ENCODE data around the gene MILR1. TPM values are rescaled to one million over a fixed set of nuclear protein-coding genes. Genes with fewer than 3 reads are reported as not detected.
A peak's percentile ranks its signal among the peaks of the same experiment; 100 is the strongest.
"Not testable (repeated sequence)": the region's sequence is repeated elsewhere in the genome, so short reads cannot be mapped to it uniquely, and the experiment has no call there.

MILR1 gene
- total RNA-seq, 1 experiment from 2014 or later, result 13.3 TPM

DNA sequence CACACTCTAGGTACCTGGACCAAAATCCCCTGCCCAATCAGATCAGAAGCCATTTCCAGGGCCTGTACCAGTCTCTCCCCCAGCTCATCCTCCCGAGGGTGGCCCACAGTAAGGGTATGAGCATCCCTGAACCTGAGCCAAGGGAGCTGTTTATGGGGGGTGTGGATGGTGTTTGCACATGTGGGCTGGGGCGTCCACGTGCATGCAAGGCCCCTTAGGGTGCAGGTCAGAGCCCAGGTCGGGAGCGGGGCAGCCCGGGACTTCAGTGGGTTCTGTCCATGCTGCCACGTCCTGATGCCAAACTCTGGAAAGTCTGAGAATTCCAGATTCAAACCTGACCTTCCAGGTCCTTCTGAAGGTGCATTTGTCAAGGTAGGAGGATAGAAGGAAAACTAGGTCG is 9.8 kb downstream of the MILR1 start:
- Histone ChIP-seq H3K4me3 (ENCODE audit: low read length) (no peak overlapping the region), H3F3A (ENCODE audit: low read length, unreplicated experiment) (no peaks in the 10 kb centered on the region), H3K36me3 (ENCODE audit: low read depth, low read length) (no peaks in the 10 kb centered on the region), H3K79me2 (ENCODE audit: low read length) (no peaks in the 10 kb centered on the region), H3K9ac (ENCODE audit: low read length) (no peak overlapping the region), H3K4me1 (ENCODE audit: insufficient read depth, low read length) (peaks cover 13% of the 10 kb centered on the region), H3K27ac (ENCODE audit: low read length) (peak overlapping the region; percentile 44), H3K27me3 (ENCODE audit: low read length) (no peaks in the 10 kb centered on the region), H3K4me2 (ENCODE audit: low read length) (peak overlapping the region; percentile 8; the same call in 1 of the 2 replicates), H4K20me1 (ENCODE audit: low read length) (no peaks in the 10 kb centered on the region), H3K9me3 (ENCODE audit: low read length) (no peaks in the 10 kb centered on the region), H2AFZ (ENCODE audit: low read length) (no peak overlapping the region), H3K9me2 (replicated peaks; ENCODE audit: low read length) (no peaks in the 10 kb centered on the region)
- no TSS peak for BruUV-seq (replicated peaks)
- intact Hi-C loops (cut with micrococcal nuclease), result no loop called here
- ATAC-seq (no peak), DNase-seq (no peak)
- POLR2A ChIA-PET (ENCODE audit: unreplicated experiment), result no interaction called here
- TF ChIP-seq EZH2 (IDR thresholded peaks at IDR 0.05; ENCODE audit: low read length, unreplicated experiment) (no peak), EZH2phosphoT487 (IDR thresholded peaks at IDR 0.05; ENCODE audit: borderline replicate concordance, low read length) (no peak)
- TF ChIP-seq, protein P1, sequence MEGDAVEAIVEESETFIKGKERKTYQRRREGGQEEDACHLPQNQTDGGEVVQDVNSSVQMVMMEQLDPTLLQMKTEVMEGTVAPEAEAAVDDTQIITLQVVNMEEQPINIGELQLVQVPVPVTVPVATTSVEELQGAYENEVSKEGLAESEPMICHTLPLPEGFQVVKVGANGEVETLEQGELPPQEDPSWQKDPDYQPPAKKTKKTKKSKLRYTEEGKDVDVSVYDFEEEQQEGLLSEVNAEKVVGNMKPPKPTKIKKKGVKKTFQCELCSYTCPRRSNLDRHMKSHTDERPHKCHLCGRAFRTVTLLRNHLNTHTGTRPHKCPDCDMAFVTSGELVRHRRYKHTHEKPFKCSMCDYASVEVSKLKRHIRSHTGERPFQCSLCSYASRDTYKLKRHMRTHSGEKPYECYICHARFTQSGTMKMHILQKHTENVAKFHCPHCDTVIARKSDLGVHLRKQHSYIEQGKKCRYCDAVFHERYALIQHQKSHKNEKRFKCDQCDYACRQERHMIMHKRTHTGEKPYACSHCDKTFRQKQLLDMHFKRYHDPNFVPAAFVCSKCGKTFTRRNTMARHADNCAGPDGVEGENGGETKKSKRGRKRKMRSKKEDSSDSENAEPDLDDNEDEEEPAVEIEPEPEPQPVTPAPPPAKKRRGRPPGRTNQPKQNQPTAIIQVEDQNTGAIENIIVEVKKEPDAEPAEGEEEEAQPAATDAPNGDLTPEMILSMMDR (conservative IDR thresholded peaks at IDR 0.05; ENCODE audit: low read depth, low read length), result no peak
- CTCF ChIA-PET, result no interaction called here

DNA sequence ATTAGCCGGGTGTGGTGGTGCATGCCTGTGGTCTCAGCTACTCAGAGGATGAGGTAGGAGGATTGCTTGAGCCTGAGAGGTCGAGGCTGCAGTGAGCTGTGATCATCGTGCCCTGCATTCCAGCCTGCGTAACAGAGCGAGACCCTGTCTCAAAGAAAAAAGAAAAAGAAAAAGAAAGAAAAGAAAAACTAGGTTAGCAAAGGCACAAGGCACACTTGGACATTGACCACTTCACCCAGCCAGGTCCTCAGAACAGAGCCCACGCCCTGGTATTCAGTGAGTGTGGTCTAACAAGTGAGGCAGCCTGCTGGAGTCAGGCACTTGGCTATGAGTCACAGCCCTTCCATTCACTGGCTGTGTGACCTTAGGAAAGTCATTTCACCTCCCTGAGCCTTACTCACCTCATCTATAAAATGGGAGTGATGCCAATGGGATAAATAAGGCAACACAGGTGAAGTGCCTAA is 10.4 kb downstream of the MILR1 start:
- intact Hi-C loops (cut with micrococcal nuclease), result no loop called here
- ChIA-PET POLR2A (ENCODE audit: unreplicated experiment) (no interaction called here), CTCF (no interaction called here)
- BruUV-seq (replicated peaks), result no TSS peak
- peak overlapping the region; percentile 44 for H3K27ac ChIP-seq (ENCODE audit: low read length)
- no peak overlapping the region for H3K4me3 ChIP-seq (ENCODE audit: low read length)
- no peaks in the 10 kb centered on the region for H3K36me3 ChIP-seq (ENCODE audit: low read depth, low read length)
- no peaks in the 10 kb centered on the region for H4K20me1 ChIP-seq (ENCODE audit: low read length)
- ATAC-seq (peak; percentile 91), DNase-seq (peak; percentile 88)
- peak overlapping the region; percentile 8; the same call in 1 of the 2 replicates for H3K4me2 ChIP-seq (ENCODE audit: low read length)
- no peaks in the 10 kb centered on the region for H3K79me2 ChIP-seq (ENCODE audit: low read length)
- no peaks in the 10 kb centered on the region for H3F3A ChIP-seq (ENCODE audit: low read length, unreplicated experiment)
- peaks cover 13% of the 10 kb centered on the region for H3K4me1 ChIP-seq (ENCODE audit: insufficient read depth, low read length)
- no peaks in the 10 kb centered on the region for H3K9me3 ChIP-seq (ENCODE audit: low read length)
- no peaks in the 10 kb centered on the region for H3K9me2 ChIP-seq (replicated peaks; ENCODE audit: low read length)
- H3K9ac ChIP-seq (ENCODE audit: low read length), result no peak overlapping the region
- TF ChIP-seq EZH2phosphoT487 (IDR thresholded peaks at IDR 0.05; ENCODE audit: borderline replicate concordance, low read length) (no peak), EZH2 (IDR thresholded peaks at IDR 0.05; ENCODE audit: low read length, unreplicated experiment) (no peak)
- TF ChIP-seq, protein P1 (conservative IDR thresholded peaks at IDR 0.05; ENCODE audit: low read depth, low read length), result no peak
- no peak overlapping the region for H2AFZ ChIP-seq (ENCODE audit: low read length)
- H3K27me3 ChIP-seq (ENCODE audit: low read length), result no peaks in the 10 kb centered on the region

DNA sequence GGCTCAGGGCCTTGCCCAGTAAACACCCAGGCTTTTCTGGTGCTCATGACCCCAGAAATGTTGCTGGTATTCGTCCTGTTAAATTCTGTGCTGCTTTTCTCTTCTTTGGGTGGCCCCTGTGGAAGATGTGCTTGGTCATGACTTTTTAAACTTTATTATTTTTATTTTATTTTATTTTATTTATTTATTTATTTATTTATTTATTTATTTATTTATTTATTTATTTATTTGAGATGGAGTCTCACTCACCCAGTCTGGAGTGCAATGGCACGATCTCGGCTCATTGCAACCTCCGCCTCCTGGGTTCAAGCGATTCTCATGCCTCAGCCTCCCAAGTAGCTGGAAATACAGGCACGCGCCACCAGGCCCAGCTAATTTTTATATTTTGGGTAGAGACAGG is 10.9 kb downstream of the MILR1 start:
- DNase-seq; ATAC-seq; intact Hi-C loops (cut with micrococcal nuclease); H4K20me1 ChIP-seq (ENCODE audit: low read length); H3F3A ChIP-seq (ENCODE audit: low read length, unreplicated experiment); H3K79me2 ChIP-seq (ENCODE audit: low read length); H3K9me2 ChIP-seq (replicated peaks; ENCODE audit: low read length); H3K9ac ChIP-seq (ENCODE audit: low read length); CTCF ChIA-PET; H2AFZ ChIP-seq (ENCODE audit: low read length); H3K9me3 ChIP-seq (ENCODE audit: low read length); H3K27me3 ChIP-seq (ENCODE audit: low read length); BruUV-seq (replicated peaks); H3K27ac ChIP-seq (ENCODE audit: low read length); H3K36me3 ChIP-seq (ENCODE audit: low read depth, low read length); H3K4me3 ChIP-seq (ENCODE audit: low read length); POLR2A ChIA-PET (ENCODE audit: unreplicated experiment): not testable (repeated sequence)
- Histone ChIP-seq H3K4me1 (ENCODE audit: insufficient read depth, low read length) (peaks cover 13% of the 10 kb centered on the region), H3K4me2 (ENCODE audit: low read length) (peak overlapping the region; percentile 8; the same call in 1 of the 2 replicates)
